Left ventricle myocardium superior (tissue), 1 donor: Measurements from ENCODE around the gene KRTAP5-2. TPM values are rescaled to one million over a fixed set of nuclear protein-coding genes. Genes with fewer than 3 reads are reported as not detected.
"Not testable (repeated sequence)": the region's sequence is repeated elsewhere in the genome, so short reads cannot be mapped to it uniquely, and the experiment has no call there.

Source experiments
- ATAC-seq: fragments of 200-7000 bp; cut with Tn5 transposase; one replicate; pipeline ENCODE4 v1.9.1; 2020; ENCODE audit warnings: mild to moderate bottlenecking, moderate library complexity
- DNase-seq: peaks from one replicate; pipeline ENCODE4 v3.0.0-alpha.2; 2020
- intact Hi-C: fragments of 100-400 bp; cut with micrococcal nuclease; formaldehyde crosslinking; loops from one replicate; pipeline ENCODE4 v1.11.0; 2022
- total RNA-seq: library from RNA; stranded (reverse); fragmentation: NEBNext Ultra II Directional; extraction: Animal tissue kit (Norgen Biotek cat#: 25700); gene quantifications from one replicate; pipeline ENCODE4 v1.2.1, GENCODE V29; 2021
- donor health status: DM: no; HTN: yes; CAD: no; lungs with severe emphysema.

Gene KRTAP5-2
- total RNA-seq, 1 donor from 2014 or later = not detected

- DNase-seq = no peak
- no peak for ATAC-seq
- intact Hi-C loops = no loop called here
Measured at GRCh38 chr11:1597331-1597993, 632 bp downstream of the KRTAP5-2 start.

DNA sequence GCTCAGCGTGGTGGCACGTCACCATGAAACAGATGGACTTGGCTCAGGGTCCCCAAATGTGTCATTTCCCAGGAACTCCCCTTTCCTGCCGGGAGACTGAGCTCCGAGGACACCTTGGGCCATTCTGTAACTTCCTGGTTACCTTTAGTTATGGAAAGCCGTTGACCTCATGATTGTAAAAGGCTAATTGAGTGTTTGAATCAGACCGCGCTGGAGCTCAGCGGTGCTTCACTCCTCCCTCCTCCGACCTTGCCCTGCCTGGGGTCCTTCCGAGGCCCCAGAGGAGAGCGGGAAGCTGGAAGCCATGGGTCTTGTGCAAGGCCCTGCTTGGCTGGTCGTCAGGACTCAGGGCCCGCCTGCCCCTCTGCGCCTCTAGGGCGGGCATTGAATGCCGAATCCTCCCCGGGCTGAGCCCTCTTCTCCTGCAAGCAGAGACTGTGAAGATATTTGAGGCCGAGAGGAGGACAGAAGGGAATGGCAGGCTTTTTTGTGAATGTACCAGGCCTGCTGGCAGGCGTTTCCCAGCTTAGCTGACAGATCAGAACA lies 1.4 kb downstream of the KRTAP5-2 start:
- ATAC-seq, intact Hi-C loops, DNase-seq: not testable (repeated sequence)

GRCh38 chr11:1595994-1596575 lies 2.0 kb downstream of the KRTAP5-2 start:
- intact Hi-C loops, DNase-seq, ATAC-seq: not testable (repeated sequence)

DNA sequence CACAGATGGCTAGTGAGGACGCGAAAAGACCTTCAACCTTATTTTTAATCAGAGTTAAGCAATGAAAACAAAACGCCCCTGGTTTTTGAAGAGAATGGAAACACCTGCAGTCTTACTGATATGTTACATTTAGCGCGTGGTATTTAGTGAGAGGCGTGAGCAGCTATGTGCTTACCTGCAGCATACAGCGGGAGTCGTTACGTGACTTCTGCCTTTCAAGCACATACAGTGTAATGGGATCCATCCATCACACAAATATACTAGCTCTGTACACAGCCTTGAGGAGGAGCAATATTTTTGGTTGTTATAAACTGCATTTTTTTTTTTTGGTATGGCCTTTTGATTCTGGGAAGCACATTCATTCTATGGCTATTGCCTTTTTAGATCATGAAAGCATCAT lies 5.5 kb downstream of the KRTAP5-2 start:
- intact Hi-C loops = no loop called here
- no peak for ATAC-seq
- DNase-seq = no peak

DNA sequence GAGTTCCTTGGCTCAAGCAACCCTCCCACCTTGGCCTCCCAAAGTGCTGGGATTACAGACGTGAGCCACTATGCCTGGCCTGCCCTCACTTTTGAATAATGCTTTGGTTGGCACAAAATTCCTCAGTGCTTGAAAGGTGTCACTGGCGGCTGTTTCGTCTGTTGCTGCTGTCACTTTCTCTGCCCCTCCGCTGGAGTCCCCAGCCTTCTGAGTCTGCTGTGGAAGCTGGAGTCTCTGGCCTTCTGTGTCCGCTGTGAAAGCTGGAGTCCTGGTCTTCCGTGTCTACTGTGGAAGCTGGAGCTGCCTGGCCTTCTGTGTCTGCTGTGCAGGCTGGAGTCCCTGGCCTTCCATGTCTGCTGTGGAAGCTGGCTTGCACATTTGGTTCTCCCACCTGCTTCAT lies 8.1 kb downstream of the KRTAP5-2 start:
- ATAC-seq (no peak), DNase-seq (no peak)
- intact Hi-C loops = no loop called here

- DNase-seq, intact Hi-C loops: not testable (repeated sequence)
- ATAC-seq = peak; percentile 66
Measured at GRCh38 chr11:1589191-1589963, 8.7 kb downstream of the KRTAP5-2 start.

GRCh38 chr11:1586699-1587098 lies 11.4 kb downstream of the KRTAP5-2 start:
- DNase-seq (no peak), ATAC-seq (no peak)
- intact Hi-C loops = no loop called here

- DNase-seq, ATAC-seq, intact Hi-C loops: not testable (repeated sequence)
Measured at GRCh38 chr11:1584661-1585370, 13.3 kb downstream of the KRTAP5-2 start, which contains the start of gene KRTAP5-1. Gene KRTAP5-1 (minus strand): TSS chr11:1585283. CDS start chr11:1585249, 34 bp downstream.

DNA sequence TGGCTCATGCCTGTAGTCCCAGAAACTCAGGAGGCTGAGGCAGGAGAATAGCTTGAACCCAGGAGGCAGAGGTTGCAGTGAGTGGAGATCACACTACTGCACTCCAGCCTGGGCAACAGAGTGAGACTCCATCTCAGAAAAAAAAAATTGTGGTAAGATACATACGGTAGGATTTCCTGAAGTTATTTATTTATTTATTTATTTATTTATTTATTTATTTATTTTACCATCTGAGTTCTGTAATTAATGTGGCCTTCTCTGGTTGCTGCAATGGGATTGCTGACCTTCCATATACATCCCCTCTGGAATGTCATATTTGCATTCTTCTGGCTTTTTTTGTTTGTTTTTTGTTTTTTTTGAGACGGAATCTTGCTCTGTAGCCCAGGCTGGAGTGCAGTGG lies 15.2 kb downstream of the KRTAP5-2 start:
- intact Hi-C loops = not testable (repeated sequence)

GRCh38 chr11:1581976-1582375 lies 16.1 kb downstream of the KRTAP5-2 start:
- DNase-seq (no peak), ATAC-seq (no peak)
- intact Hi-C loops = no loop called here

More for the DNA sequence above, 15.2 kb downstream of the KRTAP5-2 start:
- ATAC-seq, DNase-seq: not testable (repeated sequence)

GRCh38 chr11:1576825-1577224 lies 21.3 kb downstream of the KRTAP5-2 start:
- ATAC-seq (no peak), DNase-seq (no peak)
- intact Hi-C loops = no loop called here

GRCh38 chr11:1575756-1576155 lies 22.3 kb downstream of the KRTAP5-2 start:
- ATAC-seq, DNase-seq, intact Hi-C loops: not testable (repeated sequence)

- no peak for ATAC-seq
- intact Hi-C loops = no loop called here
- DNase-seq = no peak
Measured at GRCh38 chr11:1574933-1575242, 23.2 kb downstream of the KRTAP5-2 start.

GRCh38 chr11:1574238-1574932 lies 23.7 kb downstream of the KRTAP5-2 start:
- intact Hi-C loops = no loop called here
- ATAC-seq (peak; percentile 61), DNase-seq (peak; percentile 82)

DNA sequence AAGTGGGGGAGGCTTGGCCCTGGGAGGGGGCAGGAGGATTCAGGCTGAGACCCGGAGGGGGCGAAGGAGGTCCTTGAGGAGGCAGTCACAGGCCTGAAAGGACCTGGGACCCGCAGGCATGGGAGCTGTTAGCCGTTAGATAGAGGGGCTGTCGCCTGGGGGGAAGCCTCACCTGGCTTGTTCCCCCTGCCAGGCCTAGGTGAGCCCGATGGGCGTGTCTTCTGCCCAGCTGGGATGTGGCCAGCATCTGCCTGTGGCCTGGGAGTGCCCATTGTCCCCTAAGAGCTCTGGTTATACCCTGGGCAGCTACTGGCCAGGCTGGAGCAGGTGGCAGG lies 24.2 kb downstream of the KRTAP5-2 start:
- intact Hi-C loops = no loop called here
- DNase-seq = peak; percentile 45
- peak; percentile 21 for ATAC-seq

DNA sequence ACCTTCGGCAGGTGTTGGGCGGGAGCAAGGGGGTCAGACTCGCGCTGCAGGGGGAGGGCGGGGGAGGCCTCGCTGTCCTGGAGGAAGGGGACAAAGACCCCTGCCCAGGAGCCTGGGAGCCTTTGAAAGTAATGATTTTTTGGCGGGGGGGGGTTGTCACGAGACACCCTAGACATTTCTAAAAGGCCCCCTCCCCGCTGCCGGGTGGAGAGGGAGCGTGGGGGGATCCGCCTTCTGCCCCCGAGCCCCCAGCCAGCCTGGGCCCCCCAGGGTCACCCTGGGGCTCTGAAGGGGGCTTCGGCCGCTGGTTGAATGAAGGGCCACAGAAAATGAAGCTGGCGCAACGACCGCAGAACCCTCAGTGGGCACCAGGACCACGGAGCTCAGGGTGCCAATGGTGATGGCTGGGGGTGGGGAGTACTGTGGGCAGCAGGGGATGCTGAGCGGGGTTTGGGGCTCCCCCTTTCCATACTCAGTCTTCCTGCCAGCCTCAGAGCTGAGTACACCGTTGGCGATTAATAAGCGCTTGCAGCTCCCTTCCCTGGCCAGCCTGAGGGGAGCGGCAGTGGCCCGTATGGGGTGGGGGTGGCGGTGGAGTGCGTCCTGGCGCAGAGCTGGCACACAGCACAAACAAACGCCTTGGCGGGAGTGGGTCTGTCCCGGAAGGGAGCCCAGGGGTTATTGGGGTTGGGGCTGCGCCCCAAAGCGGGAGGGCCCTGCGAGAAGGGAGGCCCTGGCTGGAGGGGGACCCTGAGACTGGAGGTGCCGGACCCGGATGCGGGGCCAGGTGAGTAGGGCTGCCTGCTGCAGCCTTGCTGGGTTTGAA lies 24.8 kb downstream of the KRTAP5-2 start:
- DNase-seq (peak; percentile 39), ATAC-seq (peak; percentile 2)

GRCh38 chr11:1572197-1573076 lies 25.7 kb downstream of the KRTAP5-2 start, which contains the start of gene DUSP8:
Gene DUSP8 (minus strand): TSS chr11:1572271. CDS start chr11:1565826, 6,445 bp downstream.
- ATAC-seq (peak; percentile 75), DNase-seq (peak; percentile 97)
- intact Hi-C loops = no loop called here

More for the DNA sequence above, 24.8 kb downstream of the KRTAP5-2 start:
- intact Hi-C loops = no loop called here
